Measurements from ENCODE around the gene CD96.

Gene CD96

DNA sequence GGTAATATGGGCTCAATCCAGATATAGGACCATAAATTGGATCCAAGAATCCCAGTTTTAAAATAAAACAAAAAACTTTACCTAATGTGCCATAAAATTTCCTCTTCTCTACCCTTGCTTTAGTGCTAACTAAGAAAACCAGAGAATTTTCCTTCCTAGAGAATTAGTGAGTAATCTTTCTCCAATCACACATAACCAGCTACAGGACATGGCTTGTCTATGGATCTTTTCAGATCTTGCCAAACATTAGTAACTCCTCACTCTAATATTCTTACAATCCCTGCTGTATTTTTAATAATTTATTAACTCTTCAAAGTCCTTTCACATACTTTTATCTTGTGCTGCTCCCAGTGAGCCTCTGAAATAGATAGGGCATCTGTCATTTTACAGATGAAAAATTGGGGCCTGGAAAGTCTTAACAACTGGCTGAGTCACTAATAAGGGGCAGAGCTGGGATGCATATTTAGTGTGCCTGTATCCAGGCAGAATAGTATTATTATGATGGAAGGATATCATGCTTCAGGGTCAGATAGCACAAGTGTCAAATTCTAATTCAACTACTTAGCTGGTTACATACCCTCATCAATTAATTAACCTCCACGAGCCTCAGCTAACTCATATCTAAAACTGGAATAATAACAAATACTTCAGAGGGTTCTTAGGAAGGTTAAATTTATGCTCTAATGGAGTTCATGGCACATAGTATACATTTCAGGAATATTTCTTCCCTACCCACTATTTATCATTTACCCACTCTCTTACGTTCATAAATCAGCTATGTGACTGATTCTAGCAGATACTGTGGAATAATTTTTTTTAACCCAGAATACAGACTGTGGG lies 47.5 kb downstream of the CD96 start:
- no peak overlapping the region for H3K27ac ChIP-seq
- no peaks in the 10 kb centered on the region for H3K9me3 ChIP-seq
- no peaks in the 10 kb centered on the region for H3K36me3 ChIP-seq
- TF ChIP-seq, protein P1, sequence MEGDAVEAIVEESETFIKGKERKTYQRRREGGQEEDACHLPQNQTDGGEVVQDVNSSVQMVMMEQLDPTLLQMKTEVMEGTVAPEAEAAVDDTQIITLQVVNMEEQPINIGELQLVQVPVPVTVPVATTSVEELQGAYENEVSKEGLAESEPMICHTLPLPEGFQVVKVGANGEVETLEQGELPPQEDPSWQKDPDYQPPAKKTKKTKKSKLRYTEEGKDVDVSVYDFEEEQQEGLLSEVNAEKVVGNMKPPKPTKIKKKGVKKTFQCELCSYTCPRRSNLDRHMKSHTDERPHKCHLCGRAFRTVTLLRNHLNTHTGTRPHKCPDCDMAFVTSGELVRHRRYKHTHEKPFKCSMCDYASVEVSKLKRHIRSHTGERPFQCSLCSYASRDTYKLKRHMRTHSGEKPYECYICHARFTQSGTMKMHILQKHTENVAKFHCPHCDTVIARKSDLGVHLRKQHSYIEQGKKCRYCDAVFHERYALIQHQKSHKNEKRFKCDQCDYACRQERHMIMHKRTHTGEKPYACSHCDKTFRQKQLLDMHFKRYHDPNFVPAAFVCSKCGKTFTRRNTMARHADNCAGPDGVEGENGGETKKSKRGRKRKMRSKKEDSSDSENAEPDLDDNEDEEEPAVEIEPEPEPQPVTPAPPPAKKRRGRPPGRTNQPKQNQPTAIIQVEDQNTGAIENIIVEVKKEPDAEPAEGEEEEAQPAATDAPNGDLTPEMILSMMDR (IDR thresholded peaks at IDR 0.05) = no peak
- no peaks in the 10 kb centered on the region for H3K27me3 ChIP-seq
- no peak overlapping the region for H3K4me3 ChIP-seq (ENCODE audit: low read depth in 1 of 2, low read length in 1 of 2)
- H3K4me1 ChIP-seq (ENCODE audit: control insufficient read depth in 1 of 2, insufficient read depth in 1 of 2, low read depth in 1 of 2, low read length in 1 of 2) = no peaks in the 10 kb centered on the region

DNA sequence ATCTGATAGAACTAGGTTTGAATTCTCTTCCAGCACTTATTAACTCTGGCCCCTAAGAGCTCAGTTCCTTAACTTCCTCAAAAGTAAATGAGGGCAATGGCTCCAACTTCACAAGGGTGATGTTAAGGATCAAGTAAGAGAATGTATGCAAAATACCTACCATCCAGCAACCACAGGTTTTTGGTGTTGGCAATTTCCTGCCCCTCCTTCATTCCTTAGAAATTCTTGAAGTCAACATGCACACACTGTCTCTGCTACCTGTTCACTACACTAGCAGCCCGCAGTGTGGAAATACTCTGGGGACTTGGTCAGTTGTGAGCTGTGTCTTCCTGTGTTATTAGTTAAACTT lies 48.1 kb downstream of the CD96 start:
- Histone ChIP-seq H3K27ac (no peak overlapping the region), H3K36me3 (no peaks in the 10 kb centered on the region), H3K4me3 (ENCODE audit: low read depth in 1 of 2, low read length in 1 of 2) (no peak overlapping the region), H3K9me3 (no peaks in the 10 kb centered on the region), H3K4me1 (ENCODE audit: control insufficient read depth in 1 of 2, insufficient read depth in 1 of 2, low read depth in 1 of 2, low read length in 1 of 2) (no peaks in the 10 kb centered on the region), H3K27me3 (no peaks in the 10 kb centered on the region)
- TF ChIP-seq, protein P1 (IDR thresholded peaks at IDR 0.05) = no peak

DNA sequence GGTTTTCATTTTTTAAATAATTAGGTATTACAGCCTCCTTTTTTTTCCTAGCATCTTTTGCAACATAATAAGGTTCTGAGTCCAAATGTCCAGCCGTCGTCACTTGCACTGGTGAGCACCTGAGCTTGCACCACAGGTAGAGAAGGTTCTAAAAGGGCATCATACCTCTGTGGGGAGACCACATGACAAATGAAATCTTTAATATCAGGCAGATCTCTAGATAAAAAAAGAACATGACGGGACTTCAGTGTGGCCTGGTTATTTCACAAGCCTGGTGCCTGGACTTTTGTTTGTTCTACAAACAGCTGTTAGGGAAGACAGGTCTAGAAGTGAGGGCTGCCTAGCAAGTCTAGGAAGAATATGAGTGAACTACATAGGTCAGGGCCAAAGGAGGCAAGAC lies 49.6 kb downstream of the CD96 start:
- H3K9me3 ChIP-seq = no peaks in the 10 kb centered on the region
- H3K27me3 ChIP-seq = no peaks in the 10 kb centered on the region
- H3K4me3 ChIP-seq (ENCODE audit: low read depth in 1 of 2, low read length in 1 of 2) = no peak overlapping the region
- TF ChIP-seq, protein P1 (IDR thresholded peaks at IDR 0.05) = no peak
- no peaks in the 10 kb centered on the region for H3K4me1 ChIP-seq (ENCODE audit: control insufficient read depth in 1 of 2, insufficient read depth in 1 of 2, low read depth in 1 of 2, low read length in 1 of 2)
- no peak overlapping the region for H3K27ac ChIP-seq
- H3K36me3 ChIP-seq = no peaks in the 10 kb centered on the region

DNA sequence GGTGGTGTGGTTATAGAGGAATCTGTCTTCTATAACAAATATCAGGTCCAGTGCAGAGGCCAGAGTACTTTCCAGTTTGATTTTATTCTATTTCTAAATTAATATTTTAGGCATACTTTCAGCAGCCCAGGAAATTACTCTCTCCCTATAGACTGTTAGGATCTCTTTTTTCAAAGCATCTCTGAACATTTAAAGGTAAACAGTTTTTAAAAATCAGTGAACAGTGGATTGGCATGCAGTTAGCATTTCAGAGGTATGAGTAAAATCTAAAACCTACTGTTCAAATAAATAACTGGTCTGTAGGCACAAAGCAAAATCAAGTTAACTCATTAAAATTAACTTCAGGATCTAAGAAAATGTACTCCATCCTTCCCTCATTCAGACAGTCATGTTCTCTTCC lies 50.1 kb downstream of the CD96 start:
- H3K4me1 ChIP-seq (ENCODE audit: control insufficient read depth in 1 of 2, insufficient read depth in 1 of 2, low read depth in 1 of 2, low read length in 1 of 2) = no peaks in the 10 kb centered on the region

DNA sequence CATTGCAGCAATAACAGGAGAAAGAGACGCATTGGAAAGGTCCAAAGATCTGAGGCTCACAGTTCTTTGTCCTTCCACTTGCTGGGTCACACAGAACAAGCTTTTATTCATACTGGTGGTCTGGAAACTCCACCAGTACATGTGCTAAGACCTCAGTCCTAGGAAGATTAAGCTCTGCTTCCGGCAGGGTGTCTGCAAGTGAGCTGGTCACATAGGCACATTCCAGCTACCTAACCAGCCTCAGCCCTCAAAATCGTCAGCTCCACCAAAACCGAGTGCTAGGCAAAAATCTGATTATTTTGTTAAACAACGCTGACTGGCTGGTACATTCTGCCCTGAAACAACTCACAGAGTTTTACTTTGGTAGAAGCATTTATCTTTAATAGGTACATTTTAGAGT lies 50.9 kb downstream of the CD96 start:
- no peaks in the 10 kb centered on the region for H3K4me1 ChIP-seq (ENCODE audit: control insufficient read depth in 1 of 2, insufficient read depth in 1 of 2, low read depth in 1 of 2, low read length in 1 of 2)
- H3K27ac ChIP-seq = no peak overlapping the region
- TF ChIP-seq, protein P1 (IDR thresholded peaks at IDR 0.05) = no peak
- no peaks in the 10 kb centered on the region for H3K36me3 ChIP-seq
- no peaks in the 10 kb centered on the region for H3K27me3 ChIP-seq
- H3K4me3 ChIP-seq (ENCODE audit: low read depth in 1 of 2, low read length in 1 of 2) = no peak overlapping the region
- H3K9me3 ChIP-seq = no peaks in the 10 kb centered on the region

More for the DNA sequence above, 50.1 kb downstream of the CD96 start:
- Histone ChIP-seq H3K27ac (no peak overlapping the region), H3K27me3 (no peaks in the 10 kb centered on the region), H3K9me3 (no peaks in the 10 kb centered on the region), H3K4me3 (ENCODE audit: low read depth in 1 of 2, low read length in 1 of 2) (no peak overlapping the region), H3K36me3 (no peaks in the 10 kb centered on the region)
- TF ChIP-seq, protein P1 (IDR thresholded peaks at IDR 0.05) = no peak

Measured in neutrophil (primary cell).